AG09319 (cell line): ENCODE data around the gene TTC23.

Experiments
- DNase-seq: peaks from one replicate; pipeline ENCODE4 v3.0.0-alpha.2; 2010; ENCODE audit warnings: low read depth; ENCODE audit errors: extremely low read depth
- TF ChIP-seq, protein P1 (sequence below): IDR thresholded peaks from 2 replicates; pipeline ENCODE4 v1.5.1; 2011; ENCODE audit warnings: low read depth, mild to moderate bottlenecking, inconsistent platforms, low read length, moderate library complexity

The TTC23 gene

DNA sequence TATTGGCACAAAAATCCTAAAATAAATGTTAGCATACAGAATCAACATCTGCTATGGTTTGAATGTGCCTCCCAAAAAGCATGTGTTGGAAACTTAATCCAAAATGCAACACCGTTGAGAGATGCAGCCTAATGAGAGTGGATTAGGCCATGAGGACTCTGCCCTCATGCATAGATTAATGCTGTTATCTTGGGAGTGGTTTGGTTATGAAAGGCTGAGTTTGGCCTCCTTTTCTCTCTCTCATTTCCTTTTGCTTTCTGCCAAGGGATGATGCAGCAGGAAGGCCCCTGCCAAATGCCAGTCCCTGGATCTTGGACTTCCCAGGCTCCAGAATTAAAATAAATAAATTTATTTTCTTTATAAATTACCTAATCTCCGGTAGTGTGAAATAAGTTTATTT is 95.1 kb downstream of the TTC23 start:
- TF ChIP-seq, protein P1, sequence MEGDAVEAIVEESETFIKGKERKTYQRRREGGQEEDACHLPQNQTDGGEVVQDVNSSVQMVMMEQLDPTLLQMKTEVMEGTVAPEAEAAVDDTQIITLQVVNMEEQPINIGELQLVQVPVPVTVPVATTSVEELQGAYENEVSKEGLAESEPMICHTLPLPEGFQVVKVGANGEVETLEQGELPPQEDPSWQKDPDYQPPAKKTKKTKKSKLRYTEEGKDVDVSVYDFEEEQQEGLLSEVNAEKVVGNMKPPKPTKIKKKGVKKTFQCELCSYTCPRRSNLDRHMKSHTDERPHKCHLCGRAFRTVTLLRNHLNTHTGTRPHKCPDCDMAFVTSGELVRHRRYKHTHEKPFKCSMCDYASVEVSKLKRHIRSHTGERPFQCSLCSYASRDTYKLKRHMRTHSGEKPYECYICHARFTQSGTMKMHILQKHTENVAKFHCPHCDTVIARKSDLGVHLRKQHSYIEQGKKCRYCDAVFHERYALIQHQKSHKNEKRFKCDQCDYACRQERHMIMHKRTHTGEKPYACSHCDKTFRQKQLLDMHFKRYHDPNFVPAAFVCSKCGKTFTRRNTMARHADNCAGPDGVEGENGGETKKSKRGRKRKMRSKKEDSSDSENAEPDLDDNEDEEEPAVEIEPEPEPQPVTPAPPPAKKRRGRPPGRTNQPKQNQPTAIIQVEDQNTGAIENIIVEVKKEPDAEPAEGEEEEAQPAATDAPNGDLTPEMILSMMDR: no peak

GRCh38 chr15:99153026-99153535 is 96.3 kb downstream of the TTC23 start:
- no peak for DNase-seq

More for the DNA sequence above, 95.1 kb downstream of the TTC23 start:
- no peak for DNase-seq

GRCh38 chr15:99151156-99151555 is 98.2 kb downstream of the TTC23 start:
- DNase-seq: no peak

More at GRCh38 chr15:99153026-99153535, 96.3 kb downstream of the TTC23 start:
- TF ChIP-seq, protein P1: no peak

DNA sequence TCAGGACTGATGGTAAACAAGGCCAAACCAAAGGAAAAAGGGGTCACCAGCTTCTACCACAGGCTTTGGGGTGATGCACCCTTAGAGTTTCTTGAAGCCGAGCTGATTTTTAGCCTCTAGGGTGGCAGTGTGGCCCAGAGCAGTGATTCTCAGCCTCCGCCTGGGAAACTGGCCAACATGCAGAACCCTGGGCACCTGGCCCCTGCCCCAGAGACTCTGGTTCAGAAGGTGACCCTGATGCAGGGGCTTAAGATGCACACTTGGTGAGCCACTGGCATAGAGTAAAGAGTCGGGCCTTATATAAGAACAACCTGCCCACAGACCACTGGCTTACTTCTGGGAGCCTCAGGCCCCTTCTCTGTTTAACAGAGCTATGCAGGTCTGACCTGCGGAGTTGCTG is 100.0 kb downstream of the TTC23 start:
- TF ChIP-seq, protein P1: no peak
- no peak for DNase-seq

More at GRCh38 chr15:99151156-99151555, 98.2 kb downstream of the TTC23 start:
- TF ChIP-seq, protein P1: no peak

DNA sequence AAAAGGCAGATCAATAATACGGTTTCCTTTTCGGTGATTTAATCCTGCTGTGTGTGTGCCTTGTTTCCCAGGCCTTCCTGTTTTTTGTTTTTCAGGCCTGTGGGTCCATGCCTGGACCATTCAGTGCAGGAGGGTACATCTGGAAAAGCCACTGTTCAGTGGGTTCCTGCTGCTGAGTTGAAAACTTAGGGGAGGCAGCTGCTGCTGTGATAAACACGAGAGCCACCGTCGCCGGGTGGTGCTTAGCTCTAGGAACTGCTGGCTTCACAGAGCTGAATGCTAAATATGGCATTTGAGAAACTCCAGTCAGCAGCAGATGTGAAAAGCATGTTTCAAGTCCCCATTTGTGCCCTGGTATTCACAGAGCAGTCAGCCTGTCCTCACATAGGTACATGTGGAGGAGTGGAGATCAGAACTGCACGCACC is 100.5 kb downstream of the TTC23 start:
- DNase-seq: no peak
- TF ChIP-seq, protein P1: no peak

DNA sequence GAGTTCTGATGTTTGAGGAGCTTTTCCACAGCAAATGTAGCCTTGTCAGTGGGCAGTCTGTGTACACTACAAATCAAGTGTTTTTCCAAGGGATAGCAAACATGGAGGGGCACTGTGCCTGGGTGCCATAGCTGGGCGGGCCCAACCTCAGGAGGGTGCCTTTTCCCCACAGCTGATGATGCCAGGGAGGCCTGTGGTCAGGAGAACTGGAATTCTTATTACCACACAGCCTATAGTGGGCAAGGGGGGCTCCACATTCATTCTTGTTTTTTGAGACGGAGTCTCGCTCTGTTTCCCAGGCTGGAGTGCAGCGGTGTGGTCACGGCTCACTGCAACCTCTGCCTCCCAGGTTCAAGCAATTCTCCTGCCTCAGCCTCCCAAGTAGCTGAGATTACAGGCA is 102.7 kb downstream of the TTC23 start:
- TF ChIP-seq, protein P1: no peak
- DNase-seq: no peak

DNA sequence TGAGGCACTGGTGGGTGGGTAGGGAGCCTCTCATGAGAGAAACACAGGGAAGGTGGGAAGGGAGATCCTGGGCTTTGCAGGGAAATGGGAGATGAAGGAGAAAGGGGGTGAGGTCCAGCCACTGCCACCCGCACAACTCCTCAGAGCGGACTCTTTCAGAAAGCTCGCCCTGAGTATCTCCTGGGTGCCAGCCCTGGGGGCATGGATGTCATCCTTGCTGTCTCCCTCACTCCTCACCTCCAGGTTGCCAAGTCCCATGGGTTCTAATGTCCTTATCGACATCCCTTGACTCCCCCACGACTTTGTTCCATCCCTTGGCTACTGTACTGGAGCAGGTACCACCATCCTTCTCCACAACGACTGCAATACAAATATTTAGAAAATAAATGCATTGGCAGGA is 103.6 kb downstream of the TTC23 start:
- TF ChIP-seq, protein P1: no peak
- no peak for DNase-seq
